ENCODE measurements around the gene GJC1.

The GJC1 gene

DNA sequence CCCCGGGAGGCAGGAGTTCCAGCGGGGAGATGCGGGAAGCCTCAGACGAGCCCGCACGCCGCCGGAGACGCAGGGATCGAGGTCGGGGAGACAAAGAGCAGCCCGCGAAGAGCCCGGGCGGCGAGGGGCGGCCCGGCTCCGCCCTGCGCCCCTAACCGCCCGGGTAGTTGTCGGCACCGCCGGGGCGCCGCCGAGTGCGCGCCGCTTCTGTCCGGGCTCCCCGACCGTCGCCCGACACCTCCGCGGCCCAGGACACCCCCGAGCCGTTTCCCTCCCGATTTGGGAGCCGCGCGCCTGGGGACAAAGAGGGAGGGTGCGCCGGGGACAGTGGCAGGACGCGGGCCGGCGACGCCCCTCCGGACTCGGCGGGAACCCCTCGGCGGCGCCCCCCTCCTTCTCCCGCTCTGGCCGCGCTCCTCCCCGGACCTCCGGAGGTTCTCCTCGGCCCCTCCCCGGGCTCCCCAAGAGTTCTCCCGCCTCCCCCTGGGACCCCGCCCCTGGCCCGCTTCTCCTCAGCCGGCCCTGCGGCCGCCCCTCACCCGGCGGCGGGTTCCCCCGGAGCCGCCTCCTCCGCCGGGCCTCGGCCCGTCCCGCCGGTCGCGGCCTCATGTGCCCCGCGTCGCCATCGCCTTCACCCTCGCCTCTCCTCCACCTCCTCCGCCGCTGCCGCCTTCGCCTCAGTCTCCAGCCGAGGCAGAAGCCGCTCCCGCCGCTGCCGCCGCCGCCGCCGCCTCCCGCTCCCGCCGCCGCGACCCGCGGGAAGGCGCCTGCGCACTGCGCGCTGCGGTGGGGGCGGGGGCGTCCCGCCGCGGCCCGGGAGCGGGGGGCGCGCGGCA lies at the start of gene GJC1:
Gene GJC1 (minus strand): TSS at position 765 of the 836 bp plus-strand sequence. CDS start 24,470 bp downstream, outside the sequence.
- peak in 1 of 3 experiments; percentile 25 for DNase-seq (ENCODE audit: low read depth in 3 of 3)

DNA sequence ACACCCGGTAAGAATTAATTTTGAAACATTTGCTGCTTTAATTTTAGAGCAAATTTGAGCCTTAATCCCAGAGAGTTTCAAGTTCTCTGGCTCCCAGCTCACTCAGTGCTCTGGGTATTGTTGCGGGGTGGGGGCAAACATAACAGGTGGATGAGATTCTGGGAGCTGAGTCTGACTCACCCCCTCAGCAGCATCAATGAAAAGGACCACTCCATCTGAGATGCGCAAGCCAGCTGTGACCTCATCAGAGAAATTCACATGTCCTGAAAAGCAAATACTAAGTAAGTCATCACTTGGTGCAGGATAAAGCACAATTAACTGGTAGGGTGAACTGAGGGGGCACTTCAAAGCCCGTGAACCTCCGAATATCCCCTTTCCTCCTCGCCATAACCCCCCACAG lies 49.3 kb upstream of the GJC1 start:
- DNase-seq (ENCODE audit: low read depth in 3 of 3), result no peak

GRCh38 chr17:44878627-44879221 lies 48.6 kb upstream of the GJC1 start:
- no peak for DNase-seq (ENCODE audit: low read depth in 3 of 3)

DNA sequence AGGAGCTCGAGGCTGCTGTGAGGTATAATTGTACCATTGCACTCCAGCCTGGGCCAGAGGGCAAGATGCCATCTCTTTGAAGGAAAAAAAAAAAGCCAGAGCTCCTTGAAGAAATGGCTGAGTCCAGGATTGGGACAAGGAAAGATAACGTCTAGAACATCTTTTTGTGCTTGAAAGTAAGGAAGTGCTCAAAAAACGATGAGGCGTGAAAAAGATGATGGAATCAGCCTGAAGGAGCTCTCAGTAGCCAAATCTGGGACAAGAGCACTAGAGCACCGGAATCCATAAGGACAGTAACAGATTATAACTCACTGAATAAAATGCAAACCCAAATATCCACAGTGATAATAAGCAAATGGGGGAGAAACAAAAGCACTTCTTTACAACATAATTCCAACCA lies 47.0 kb upstream of the GJC1 start:
- no peak for DNase-seq (ENCODE audit: low read depth in 3 of 3)

DNA sequence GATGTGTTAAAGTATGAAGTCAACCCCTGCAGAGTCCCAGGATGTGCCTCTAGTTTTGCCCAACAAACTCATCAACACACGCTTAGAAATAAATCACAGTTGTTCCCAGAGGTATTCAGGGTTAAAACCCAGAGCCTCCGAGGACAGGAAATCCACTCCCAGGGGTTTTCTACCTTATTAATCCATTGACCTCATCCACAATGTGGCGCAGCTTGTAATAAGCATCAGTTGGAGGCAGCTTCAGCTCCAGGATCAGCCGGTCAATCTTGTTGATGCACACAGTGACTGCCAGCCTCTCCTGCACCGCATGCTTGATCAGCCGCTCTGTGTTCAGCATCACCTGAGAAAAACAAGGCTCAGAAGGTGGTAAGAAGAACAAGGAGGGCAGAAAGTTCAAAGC lies 45.7 kb upstream of the GJC1 start:
- DNase-seq (ENCODE audit: low read depth in 3 of 3), result no peak

- DNase-seq (ENCODE audit: low read depth in 3 of 3), result no peak
Measured at GRCh38 chr17:44872131-44872768, 42.2 kb upstream of the GJC1 start.

DNA sequence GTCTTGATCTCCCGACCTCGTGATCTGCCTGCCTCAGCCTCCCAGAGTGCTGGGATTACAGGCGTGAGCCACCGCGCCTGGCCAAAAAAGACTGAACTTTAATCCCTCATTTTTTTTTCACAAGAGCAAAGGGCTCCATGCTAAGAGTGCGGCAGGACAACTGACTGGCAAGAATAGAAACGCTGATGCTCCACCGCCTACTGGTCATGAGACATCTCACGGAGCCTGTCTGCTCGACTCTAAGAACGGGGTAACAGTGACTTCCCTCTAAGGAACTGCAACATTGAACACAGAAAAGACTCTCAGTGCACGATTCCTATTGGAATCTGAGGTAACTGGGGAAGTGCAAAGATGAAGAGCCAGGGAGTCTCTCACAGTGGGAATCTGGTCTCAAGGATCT lies 41.5 kb upstream of the GJC1 start:
- DNase-seq (ENCODE audit: low read depth in 3 of 3), result no peak

GRCh38 chr17:44867841-44868240 lies 37.8 kb upstream of the GJC1 start:
- DNase-seq (ENCODE audit: low read depth in 3 of 3), result no peak

- no peak for DNase-seq (ENCODE audit: low read depth in 3 of 3)
Measured at GRCh38 chr17:44865931-44866330, 35.8 kb upstream of the GJC1 start.

GRCh38 chr17:44865231-44865660 lies 35.2 kb upstream of the GJC1 start:
- DNase-seq (ENCODE audit: low read depth in 3 of 3), result peak; percentile 29 to 61 (median 36)

DNA sequence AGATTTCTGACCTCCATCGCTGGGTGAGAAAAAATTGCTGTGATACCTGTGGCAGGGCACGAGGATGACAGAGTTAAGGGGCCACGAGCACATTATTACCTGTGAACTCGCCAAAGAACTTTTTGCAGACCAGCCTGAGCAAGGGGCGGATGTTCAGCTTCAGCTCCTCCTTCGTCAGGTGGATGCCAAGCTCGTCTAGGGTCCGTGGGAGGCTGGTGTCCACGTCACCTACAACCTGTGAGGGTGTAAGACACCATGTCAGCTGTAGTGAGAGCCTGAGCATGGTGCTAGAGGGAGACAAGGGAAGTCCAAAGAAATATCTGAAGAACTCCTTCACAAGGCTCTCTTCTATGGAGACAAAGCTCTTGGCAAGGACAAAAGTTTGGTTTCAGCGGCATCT lies 34.7 kb upstream of the GJC1 start:
- no peak for DNase-seq (ENCODE audit: low read depth in 3 of 3)

DNA sequence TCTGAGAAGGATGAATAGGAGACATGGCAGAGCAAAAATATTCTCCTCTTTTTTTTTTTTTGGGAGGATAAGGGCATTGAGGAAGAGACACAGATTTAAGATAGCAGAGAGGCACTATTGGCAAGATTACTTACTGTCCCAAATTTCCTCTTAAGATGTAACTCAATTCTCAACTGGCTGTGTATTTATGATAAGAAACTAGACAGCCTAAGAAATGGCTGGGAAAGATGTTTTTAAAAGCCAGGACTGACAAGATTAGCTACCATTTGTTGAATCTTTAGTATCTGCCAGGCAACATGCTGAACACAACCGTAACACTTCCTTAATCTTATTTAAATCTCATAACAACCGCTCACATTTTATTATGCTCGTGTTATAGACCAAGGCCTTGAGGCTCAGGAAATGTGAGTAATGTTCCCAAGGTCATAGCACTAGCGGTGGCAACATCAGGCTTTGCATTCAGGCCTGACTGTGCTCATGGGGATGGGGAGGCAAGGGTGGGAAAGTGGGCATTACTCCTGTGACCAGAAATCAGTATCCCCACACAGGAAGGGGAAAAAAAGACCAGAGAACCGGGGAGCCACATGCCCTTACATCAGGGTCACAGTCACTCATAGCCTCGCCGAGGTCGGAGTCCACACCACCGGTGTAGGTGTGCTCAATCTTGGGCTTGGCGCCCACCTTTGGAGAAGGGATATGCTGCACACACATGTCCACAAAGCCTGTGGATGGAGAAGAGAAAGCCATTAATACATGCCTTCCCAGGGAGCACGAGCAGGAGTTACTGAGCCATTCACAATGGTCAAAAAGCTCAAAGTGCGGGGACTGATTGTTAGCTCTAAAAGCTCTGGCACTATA lies 33.2 kb upstream of the GJC1 start:
- no peak for DNase-seq (ENCODE audit: low read depth in 3 of 3)

DNA sequence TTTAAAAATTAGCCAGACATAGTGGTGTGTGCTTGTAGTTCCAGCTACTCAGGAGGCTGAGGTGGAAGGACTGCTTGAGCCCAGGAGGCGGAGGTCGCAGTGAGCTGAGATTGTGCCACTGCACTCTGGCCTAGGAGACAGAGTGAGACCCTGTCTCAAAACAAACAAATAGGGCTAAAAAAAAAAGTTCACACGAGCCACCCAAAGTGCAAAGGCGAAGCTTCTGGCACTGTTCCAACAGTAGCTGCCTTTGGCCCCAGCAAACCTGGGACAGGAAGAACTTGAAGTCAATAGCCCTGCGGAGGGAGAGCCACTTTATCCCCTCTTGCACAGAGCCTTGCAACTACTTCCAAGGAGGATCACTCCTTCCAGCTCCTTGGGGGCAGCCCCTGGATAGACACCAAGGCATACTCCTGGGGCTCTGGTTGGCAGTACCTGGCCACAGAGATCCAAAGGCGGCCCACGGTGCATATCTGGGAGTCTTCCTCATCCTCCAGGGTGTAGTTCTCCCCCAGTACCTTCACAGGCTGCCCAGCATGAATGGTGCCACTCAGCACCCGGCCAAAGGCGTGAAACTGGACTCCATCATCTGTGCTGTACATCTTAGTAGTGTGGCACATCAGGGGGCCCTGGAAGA lies 32.3 kb upstream of the GJC1 start:
- no peak for DNase-seq (ENCODE audit: low read depth in 3 of 3)

GRCh38 chr17:44859701-44860100 lies 29.6 kb upstream of the GJC1 start:
- no peak for DNase-seq (ENCODE audit: low read depth in 3 of 3)

DNA sequence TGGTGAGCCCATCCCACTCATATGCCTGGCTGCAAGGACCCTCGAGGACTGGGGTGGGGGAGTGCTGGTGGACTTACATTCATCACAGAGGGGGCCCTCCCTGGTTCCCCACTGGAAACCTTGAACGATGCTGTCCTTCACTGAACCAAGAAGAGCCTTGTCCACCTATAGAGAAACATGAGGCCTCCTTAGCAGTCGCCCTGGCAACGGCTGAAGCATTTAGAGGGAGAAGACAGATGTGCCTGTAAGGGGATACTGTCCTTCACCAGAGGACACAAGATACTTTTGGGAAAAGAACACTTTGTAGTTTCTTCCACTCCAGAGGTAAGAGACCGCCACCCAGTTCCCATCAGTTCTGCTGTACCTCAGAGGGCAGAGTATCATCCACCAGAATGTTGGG lies 24.1 kb upstream of the GJC1 start:
- DNase-seq (ENCODE audit: low read depth in 3 of 3), result no peak

DNA sequence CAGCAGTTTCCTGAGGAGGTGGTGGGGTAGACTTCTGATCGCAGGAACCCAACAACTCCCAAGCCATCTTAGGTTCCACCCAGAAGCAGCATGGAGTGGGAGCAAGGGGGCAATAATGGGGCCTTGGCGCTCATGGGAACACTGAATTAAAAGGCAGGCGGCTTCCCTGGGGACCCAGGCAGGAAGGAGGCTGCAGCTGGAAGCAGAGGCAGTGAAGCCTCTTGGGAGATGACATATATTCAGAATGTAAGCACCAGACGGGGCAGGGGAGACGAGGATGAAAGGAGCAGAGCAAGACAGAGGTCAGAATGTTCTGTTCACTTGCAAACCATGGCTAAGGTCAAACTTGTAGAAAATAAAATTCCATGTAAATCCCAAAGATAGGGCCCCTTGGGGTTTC lies 20.5 kb upstream of the GJC1 start:
- no peak for DNase-seq (ENCODE audit: low read depth in 3 of 3)

GRCh38 chr17:44850025-44850424 lies 19.9 kb upstream of the GJC1 start:
- no peak for DNase-seq (ENCODE audit: low read depth in 3 of 3)

DNA sequence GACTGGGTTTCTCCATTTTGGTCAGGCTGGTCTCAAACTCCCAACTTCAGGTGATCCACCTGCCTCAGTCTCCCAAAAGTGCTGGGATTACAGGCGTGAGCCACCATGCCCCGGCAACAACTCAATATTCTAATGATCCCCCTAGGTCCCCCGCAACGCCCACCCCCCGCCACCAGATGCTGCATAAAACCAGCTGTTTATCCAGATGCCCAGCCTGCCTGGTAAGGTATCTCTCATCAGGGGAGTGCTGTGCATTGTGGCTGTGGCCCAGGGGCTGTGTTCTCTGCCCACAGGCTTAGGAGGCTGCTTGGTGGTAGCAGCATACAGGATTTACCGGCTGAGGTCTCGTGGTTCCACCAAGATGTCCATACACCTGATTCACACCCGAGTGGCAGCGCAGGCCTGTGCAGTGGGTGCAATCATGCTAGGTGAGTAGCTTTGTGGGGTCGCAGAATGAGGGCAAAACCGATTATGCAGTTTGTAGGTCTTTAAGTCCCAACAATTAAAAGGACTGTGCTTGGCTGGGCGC lies 18.9 kb upstream of the GJC1 start:
- no peak for DNase-seq (ENCODE audit: low read depth in 3 of 3)

DNA sequence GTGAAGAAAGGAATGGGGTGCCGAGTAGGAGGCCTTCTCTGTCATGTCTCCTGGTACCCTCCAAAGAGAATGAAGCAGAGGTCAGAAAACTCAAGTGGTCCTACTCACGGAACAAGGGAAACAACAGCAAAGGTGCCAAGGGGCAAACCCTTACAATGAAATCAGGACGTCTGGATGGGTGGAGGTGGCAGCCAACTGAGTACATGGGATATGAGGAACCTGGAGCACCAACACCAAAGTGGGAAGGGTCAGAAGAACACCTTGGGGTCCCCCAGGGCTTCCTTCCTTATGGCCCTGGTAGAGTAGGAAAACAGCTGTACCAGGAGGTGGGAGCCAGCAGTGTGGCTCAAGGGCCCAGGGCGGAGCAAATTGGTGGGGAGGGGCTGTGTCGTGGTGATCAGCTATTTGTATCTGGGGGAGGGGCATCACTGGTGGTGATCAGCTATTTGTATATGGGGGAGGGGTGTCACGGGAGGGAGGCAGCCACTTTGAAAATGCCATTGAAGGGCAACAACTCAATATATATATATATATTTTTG lies 18.2 kb upstream of the GJC1 start:
- no peak for DNase-seq (ENCODE audit: low read depth in 3 of 3)

GRCh38 chr17:44847586-44847985 lies 17.5 kb upstream of the GJC1 start, which contains the start of gene HIGD1B:
TSS of gene HIGD1B (plus strand) at chr17:44847883. CDS start at chr17:44848153, 270 bp downstream.
- DNase-seq (ENCODE audit: low read depth in 3 of 3), result no peak

DNA sequence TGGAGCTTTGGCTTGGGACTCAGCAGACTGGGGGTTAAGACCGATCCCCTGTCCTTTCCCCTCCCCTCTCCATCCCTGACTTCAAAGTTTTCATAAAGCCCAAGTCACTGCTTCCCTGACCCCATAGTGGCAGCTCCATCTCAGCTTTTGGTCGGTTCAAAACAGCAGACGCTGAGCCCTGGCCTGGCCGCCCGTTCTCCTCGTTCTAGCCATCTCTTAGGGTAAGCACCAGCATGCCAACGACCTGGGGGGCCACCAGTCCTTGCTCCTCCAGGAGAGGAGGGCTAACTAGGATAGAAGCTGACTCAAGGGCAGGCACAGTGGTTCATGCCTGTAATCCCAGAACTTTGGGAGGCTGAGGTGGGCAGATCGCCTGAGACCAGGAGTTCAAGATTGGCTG lies 16.1 kb upstream of the GJC1 start:
- no peak for DNase-seq (ENCODE audit: low read depth in 3 of 3)

Data from stimulated activated CD4-positive, alpha-beta T cell treated with anti-CD3 and anti-CD28 coated beads, TNF-alpha, amount 100 ng/mL, for 4 hours (primary cell).